DOHH2 (cell line): ENCODE data around the gene ITGBL1.

Experiments
- EZH2phosphoT487 ChIP-seq: fragments of 200-600 bp; sonication (generic); IDR thresholded peaks from 2 replicates; pipeline ENCODE4 v1.6.1; 2017; ENCODE audit warnings: borderline replicate concordance, mild to moderate bottlenecking, antibody characterized with exemption, low read length, moderate library complexity, mixed read lengths
- TF ChIP-seq, protein P1 (sequence below): fragments of 200-600 bp; sonication (generic); IDR thresholded peaks from one replicate; pipeline ENCODE4 v1.5.1; 2014; ENCODE audit warnings: antibody characterized with exemption, mild to moderate bottlenecking, low read depth, low read length; ENCODE audit not compliant: poor library complexity, severe bottlenecking

DNA sequence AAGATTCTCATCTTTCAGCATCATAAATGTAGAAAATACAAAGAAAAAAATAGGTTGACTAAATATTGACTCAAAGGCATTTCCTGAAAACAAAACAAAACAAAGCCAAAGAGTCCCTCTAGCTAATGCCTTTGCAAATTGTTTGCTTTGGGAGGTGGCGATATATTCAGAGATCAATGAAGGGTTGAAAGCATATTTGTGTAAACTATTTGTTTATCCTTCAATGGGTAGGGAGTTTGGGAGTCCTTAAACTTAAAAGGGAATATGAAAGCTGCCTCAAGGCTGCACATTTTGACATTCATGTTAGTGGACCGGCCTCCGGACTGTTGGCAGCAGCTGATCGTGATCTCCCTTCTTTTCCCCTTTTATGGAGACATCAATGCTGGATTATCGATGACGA, 257.5 kb downstream of the ITGBL1 start:
- TF ChIP-seq, protein P1, sequence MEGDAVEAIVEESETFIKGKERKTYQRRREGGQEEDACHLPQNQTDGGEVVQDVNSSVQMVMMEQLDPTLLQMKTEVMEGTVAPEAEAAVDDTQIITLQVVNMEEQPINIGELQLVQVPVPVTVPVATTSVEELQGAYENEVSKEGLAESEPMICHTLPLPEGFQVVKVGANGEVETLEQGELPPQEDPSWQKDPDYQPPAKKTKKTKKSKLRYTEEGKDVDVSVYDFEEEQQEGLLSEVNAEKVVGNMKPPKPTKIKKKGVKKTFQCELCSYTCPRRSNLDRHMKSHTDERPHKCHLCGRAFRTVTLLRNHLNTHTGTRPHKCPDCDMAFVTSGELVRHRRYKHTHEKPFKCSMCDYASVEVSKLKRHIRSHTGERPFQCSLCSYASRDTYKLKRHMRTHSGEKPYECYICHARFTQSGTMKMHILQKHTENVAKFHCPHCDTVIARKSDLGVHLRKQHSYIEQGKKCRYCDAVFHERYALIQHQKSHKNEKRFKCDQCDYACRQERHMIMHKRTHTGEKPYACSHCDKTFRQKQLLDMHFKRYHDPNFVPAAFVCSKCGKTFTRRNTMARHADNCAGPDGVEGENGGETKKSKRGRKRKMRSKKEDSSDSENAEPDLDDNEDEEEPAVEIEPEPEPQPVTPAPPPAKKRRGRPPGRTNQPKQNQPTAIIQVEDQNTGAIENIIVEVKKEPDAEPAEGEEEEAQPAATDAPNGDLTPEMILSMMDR = no peak
- no peak for TF ChIP-seq EZH2phosphoT487
